Panc1 (cell line): ENCODE results near the gene MSTN. TPM values are rescaled to one million over a fixed set of nuclear protein-coding genes. Genes with fewer than 3 reads are reported as not detected.

Experiments
- ATAC-seq: fragments of 200-7000 bp; cut with Tn5 transposase; 2 replicates; pipeline ENCODE4 v1.9.1; 2020; ENCODE audit warnings: mild to moderate bottlenecking, moderate library complexity
- BruUV-seq: library from RNA; stranded (reverse); fragments of 400-500 nt; replicated peaks from 2 replicates; lab custom pipeline; 2021; lab: Mats Ljungman, UMichigan
- CTCF ChIA-PET: fragments of 300-600 bp; sonication (Branson Sonifier 250); formaldehyde crosslinking; loops from one replicate; lab custom pipeline; 2022; ENCODE audit warnings: antibody characterized with exemption; lab: Charles Lee
- POLR2A ChIA-PET: fragments of 300-600 bp; sonication (Branson Sonifier 250); formaldehyde crosslinking; loops from one replicate; lab custom pipeline; 2022; ENCODE audit warnings: antibody characterized with exemption; lab: Charles Lee
- DNase-seq: peaks from one replicate; pipeline ENCODE4 v3.0.0-alpha.2; 2010; ENCODE audit warnings: low read depth, low spot score
- H3K27ac ChIP-seq: 2 replicates; pipeline ENCODE4 v1.5.1; 2011; ENCODE audit warnings: mild to moderate bottlenecking, low read length, inconsistent platforms
- H3K27me3 ChIP-seq: fragments of 200-500 bp; sonication (Bioruptor generic); 2 replicates; pipeline ENCODE4 v1.6.0; 2014; ENCODE audit warnings: low read length, inconsistent platforms; ENCODE audit not compliant: control insufficient read depth, insufficient read depth
- H3K36me3 ChIP-seq: fragments of 200-500 bp; sonication (Bioruptor generic); 2 replicates; pipeline ENCODE4 v1.5.1; 2014; ENCODE audit warnings: inconsistent platforms, mild to moderate bottlenecking, low read length, moderate library complexity; ENCODE audit not compliant: control insufficient read depth, insufficient read depth
- H3K4me1 ChIP-seq: 2 replicates; pipeline ENCODE4 v1.5.1; 2011; ENCODE audit warnings: inconsistent platforms, mild to moderate bottlenecking, low read length, moderate library complexity; ENCODE audit not compliant: control insufficient read depth, insufficient read depth
- H3K4me3 ChIP-seq, 2 experiments: 2 replicates each; pipeline ENCODE4 v1.5.1; 2011 to 2012; ENCODE audit warnings: low read depth in 2 of 2, low read length in 2 of 2, mild to moderate bottlenecking in 2 of 2, inconsistent platforms in 1 of 2, moderate library complexity in 1 of 2
- H3K9me3 ChIP-seq: fragments of 200-500 bp; sonication (Bioruptor generic); 2 replicates; pipeline ENCODE4 v1.5.1; 2014; ENCODE audit warnings: low read depth, mild to moderate bottlenecking, inconsistent platforms, low read length, moderate library complexity; ENCODE audit not compliant: control insufficient read depth, insufficient read depth
- POLR2AphosphoS5 ChIP-seq: IDR thresholded peaks from 2 replicates; pipeline ENCODE4 v1.6.1; 2012; ENCODE audit warnings: mild to moderate bottlenecking, low read depth, low read length, moderate library complexity
- REST ChIP-seq, 2 experiments: IDR thresholded peaks; 2 replicates each; pipeline ENCODE4 v1.6.1; 2011 to 2012; ENCODE audit warnings: low read depth in 2 of 2, control low read depth in 1 of 2, low read length in 1 of 2, mild to moderate bottlenecking in 1 of 2, moderate library complexity in 1 of 2; ENCODE audit not compliant: insufficient read depth in 1 of 2
- SIN3A ChIP-seq: IDR thresholded peaks from 2 replicates; pipeline ENCODE4 v1.6.1; 2012; ENCODE audit warnings: low read depth, mild to moderate bottlenecking, low read length, moderate library complexity, borderline replicate concordance; ENCODE audit not compliant: insufficient read depth
- TCF7L2 ChIP-seq: IDR thresholded peaks from 2 replicates; pipeline ENCODE4 v1.6.1; 2011; ENCODE audit warnings: mild to moderate bottlenecking, low read depth, low read length, inconsistent platforms
- in situ Hi-C: cut with HindIII; loops from 2 replicates; pipeline ENCODE4 v1.10.0; 2016; ENCODE audit warnings: low sequenced_read_pairs, low pct_unique_long_range_greater_than_20kb
- intact Hi-C: fragments of 100-400 bp; cut with micrococcal nuclease; formaldehyde crosslinking; loops from one replicate; pipeline ENCODE4 v1.10.0; 2022; ENCODE audit not compliant: unreplicated experiment
- total RNA-seq: library from RNA; stranded (reverse); gene quantifications from one replicate; pipeline ENCODE4 v1.2.1, GENCODE V29; 2021; ENCODE audit not compliant: unreplicated experiment
- TF ChIP-seq, protein P1 (sequence below): fragments of 450-650 bp; IDR thresholded peaks from 2 replicates; pipeline ENCODE4 v1.5.1; 2017; ENCODE audit warnings: mild to moderate bottlenecking

The MSTN gene
- total RNA-seq, 1 experiment from 2014 or later, result not detected

DNA sequence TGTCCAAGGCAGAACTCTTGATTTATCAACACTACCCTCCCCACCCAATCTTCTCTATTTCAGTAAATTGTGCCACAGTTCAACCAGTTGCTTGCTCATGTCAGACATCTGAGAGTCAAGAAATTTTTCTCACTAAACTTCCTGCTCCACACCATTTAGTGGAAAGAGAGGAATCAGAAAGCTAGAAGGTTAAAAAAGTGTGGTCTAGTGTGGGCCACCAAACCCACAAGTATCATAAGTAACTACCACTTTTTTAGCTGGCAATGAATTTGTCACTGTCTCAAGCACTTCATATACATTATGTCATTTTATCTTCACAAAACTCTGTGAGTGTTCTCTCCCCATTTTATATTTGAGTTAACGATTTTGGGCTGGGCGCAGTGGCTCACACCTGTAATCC lies 16.6 kb upstream of the MSTN start:
- TF ChIP-seq SIN3A (no peak), TCF7L2 (no peak), POLR2AphosphoS5 (no peak), REST (IDR thresholded peaks at IDR 0.05; ENCODE audit: insufficient read depth in 1 of 2, low read depth in 2 of 2, low read length in 1 of 2) (no peak)
- TF ChIP-seq, protein P1, sequence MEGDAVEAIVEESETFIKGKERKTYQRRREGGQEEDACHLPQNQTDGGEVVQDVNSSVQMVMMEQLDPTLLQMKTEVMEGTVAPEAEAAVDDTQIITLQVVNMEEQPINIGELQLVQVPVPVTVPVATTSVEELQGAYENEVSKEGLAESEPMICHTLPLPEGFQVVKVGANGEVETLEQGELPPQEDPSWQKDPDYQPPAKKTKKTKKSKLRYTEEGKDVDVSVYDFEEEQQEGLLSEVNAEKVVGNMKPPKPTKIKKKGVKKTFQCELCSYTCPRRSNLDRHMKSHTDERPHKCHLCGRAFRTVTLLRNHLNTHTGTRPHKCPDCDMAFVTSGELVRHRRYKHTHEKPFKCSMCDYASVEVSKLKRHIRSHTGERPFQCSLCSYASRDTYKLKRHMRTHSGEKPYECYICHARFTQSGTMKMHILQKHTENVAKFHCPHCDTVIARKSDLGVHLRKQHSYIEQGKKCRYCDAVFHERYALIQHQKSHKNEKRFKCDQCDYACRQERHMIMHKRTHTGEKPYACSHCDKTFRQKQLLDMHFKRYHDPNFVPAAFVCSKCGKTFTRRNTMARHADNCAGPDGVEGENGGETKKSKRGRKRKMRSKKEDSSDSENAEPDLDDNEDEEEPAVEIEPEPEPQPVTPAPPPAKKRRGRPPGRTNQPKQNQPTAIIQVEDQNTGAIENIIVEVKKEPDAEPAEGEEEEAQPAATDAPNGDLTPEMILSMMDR, result no peak
- POLR2A ChIA-PET, result no interaction called here
- BruUV-seq, result no TSS peak
- in situ Hi-C loops (no loop called here), intact Hi-C loops (no loop called here)
- no peaks in the 10 kb centered on the region; the same call in 1 of the 2 replicates for H3K27me3 ChIP-seq
- no peak overlapping the region for H3K4me3 ChIP-seq
- no peak overlapping the region for H3K27ac ChIP-seq
- ATAC-seq (no peak), DNase-seq (no peak)
- H3K9me3 ChIP-seq, result no peaks in the 10 kb centered on the region; the same call in 1 of the 2 replicates
- no peaks in the 10 kb centered on the region for H3K4me1 ChIP-seq
- no peaks in the 10 kb centered on the region for H3K36me3 ChIP-seq
- CTCF ChIA-PET, result no interaction called here

GRCh38 chr2:190075623-190076022 lies 13.1 kb upstream of the MSTN start:
- no peak for ATAC-seq
- no TSS peak for BruUV-seq
- CTCF ChIA-PET, result no interaction called here

More at GRCh38 chr2:190075623-190076022, 13.1 kb upstream of the MSTN start:
- POLR2A ChIA-PET, result no interaction called here
- Histone ChIP-seq H3K4me1 (no peaks in the 10 kb centered on the region), H3K4me3 (no peak overlapping the region), H3K36me3 (no peaks in the 10 kb centered on the region), H3K27me3 (no peaks in the 10 kb centered on the region; the same call in 1 of the 2 replicates), H3K9me3 (no peaks in the 10 kb centered on the region; the same call in 1 of the 2 replicates), H3K27ac (no peak overlapping the region)
- no peak for DNase-seq
- in situ Hi-C loops, result no loop called here
- intact Hi-C loops, result no loop called here
- no peak for TF ChIP-seq POLR2AphosphoS5
- TF ChIP-seq REST (IDR thresholded peaks at IDR 0.05; ENCODE audit: insufficient read depth in 1 of 2, low read depth in 2 of 2, low read length in 1 of 2), result no peak
